Measurements from ENCODE around the gene TMCC3.
"Not testable (repeated sequence)": the region's sequence is repeated elsewhere in the genome, so short reads cannot be mapped to it uniquely, and the experiment has no call there.

The TMCC3 gene

DNA sequence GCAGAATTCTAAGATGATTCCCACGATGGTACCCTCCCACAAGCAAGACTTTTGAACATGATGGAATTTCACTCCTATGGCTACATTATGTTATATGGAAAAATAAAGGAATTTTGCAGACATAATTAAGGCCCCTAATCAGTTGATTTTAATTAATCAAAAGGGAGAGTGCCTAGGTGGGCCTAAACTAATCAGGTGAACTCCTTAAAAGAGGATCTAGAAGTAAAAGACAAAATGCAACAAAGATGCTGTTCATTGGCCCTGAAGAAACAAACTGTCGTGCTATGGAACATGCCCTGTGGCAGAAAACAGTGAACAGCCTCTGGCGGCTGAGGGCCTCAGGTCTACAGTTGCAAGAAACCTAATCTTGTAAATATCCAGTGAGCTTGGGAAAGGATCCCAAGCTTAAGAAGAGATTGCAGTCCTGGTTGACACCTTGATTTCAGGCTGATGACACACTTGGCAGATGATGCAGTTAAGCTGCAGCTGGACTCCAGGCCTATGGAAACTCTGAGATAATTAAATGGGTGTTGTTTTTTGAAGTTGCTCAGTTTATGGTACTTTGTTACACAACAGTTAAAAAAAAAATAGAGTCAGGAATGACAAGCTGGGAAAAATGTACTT lies 13.8 kb downstream of the TMCC3 start:
- no peak for DNase-seq (ENCODE audit: low read depth in 2 of 2)

GRCh38 chr12:94634717-94635116 lies 15.6 kb downstream of the TMCC3 start:
- no peak for DNase-seq (ENCODE audit: low read depth in 2 of 2)

DNA sequence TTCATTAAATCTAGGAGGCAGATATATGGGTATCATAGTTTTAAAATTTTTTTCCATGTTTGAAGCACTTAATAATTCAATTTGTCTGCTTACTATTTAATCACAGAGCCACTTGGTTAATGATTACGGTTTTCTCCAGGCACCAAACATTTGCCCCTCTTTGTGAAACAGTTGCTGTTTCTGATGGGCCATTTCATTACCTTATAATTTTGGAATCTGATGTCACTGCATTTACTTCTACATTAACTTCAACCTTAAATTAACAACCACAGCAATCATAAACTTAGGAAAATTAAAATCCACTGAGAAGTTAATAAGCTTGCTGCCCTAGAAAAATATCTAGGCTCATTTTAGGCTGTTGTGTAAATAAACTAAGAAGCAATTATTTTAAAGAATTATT lies 17.0 kb downstream of the TMCC3 start:
- DNase-seq (ENCODE audit: low read depth in 2 of 2): no peak

DNA sequence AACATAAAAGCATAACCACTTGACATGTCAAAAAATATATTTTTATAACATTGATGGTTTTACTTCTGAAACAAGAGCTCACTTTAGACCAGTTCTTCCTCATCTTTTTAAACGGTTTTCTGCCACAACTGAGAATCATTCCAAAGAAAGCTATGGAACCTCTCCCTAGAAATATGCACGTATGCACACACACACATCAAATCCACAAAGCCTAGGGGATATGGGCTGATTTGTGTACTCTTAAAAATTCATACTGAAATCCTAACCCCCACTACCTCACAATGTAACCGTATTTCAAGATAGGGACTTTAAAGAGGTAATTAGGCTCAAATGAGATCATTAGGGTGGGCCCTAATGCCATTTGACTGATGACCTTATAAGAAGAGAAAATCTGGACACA lies 19.3 kb downstream of the TMCC3 start:
- DNase-seq (ENCODE audit: low read depth in 2 of 2): no peak

- no peak for DNase-seq (ENCODE audit: low read depth in 2 of 2)
Observed at GRCh38 chr12:94628819-94629472, 21.4 kb downstream of the TMCC3 start.

- DNase-seq (ENCODE audit: low read depth in 2 of 2): no peak
Observed at GRCh38 chr12:94628369-94628768, 22.0 kb downstream of the TMCC3 start.

- no peak for DNase-seq (ENCODE audit: low read depth in 2 of 2)
Observed at GRCh38 chr12:94625531-94625930, 24.8 kb downstream of the TMCC3 start.

GRCh38 chr12:94623161-94623920 lies 27.0 kb downstream of the TMCC3 start:
- DNase-seq (ENCODE audit: low read depth in 2 of 2): no peak

GRCh38 chr12:94622475-94622874 lies 27.9 kb downstream of the TMCC3 start:
- DNase-seq (ENCODE audit: low read depth in 2 of 2): no peak

- DNase-seq (ENCODE audit: low read depth in 2 of 2): no peak
Observed at GRCh38 chr12:94621662-94622359, 28.5 kb downstream of the TMCC3 start.

DNA sequence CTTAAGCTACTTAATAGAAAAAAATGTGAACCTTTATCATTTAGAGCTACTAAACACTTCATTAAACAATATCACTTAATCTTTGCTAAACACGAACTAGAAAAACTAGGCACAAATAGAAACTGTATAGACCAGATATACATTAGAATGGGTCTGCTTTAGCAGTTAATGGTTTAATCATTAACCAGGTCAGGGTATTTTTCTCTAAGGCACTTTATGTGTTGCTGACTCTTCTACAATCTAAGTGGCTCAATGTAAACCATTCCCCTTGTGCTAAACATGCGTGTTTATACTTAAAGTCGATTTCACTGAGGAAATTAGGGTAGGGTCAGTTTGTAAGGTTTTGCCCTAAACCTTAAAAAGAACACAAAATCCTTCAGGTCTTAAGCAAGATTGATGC lies 29.7 kb downstream of the TMCC3 start:
- no peak for DNase-seq (ENCODE audit: low read depth in 2 of 2)

GRCh38 chr12:94618995-94619695 lies 31.2 kb downstream of the TMCC3 start:
- no peak for DNase-seq (ENCODE audit: low read depth in 2 of 2)

GRCh38 chr12:94617101-94617500 lies 33.3 kb downstream of the TMCC3 start:
- no peak for DNase-seq (ENCODE audit: low read depth in 2 of 2)

DNA sequence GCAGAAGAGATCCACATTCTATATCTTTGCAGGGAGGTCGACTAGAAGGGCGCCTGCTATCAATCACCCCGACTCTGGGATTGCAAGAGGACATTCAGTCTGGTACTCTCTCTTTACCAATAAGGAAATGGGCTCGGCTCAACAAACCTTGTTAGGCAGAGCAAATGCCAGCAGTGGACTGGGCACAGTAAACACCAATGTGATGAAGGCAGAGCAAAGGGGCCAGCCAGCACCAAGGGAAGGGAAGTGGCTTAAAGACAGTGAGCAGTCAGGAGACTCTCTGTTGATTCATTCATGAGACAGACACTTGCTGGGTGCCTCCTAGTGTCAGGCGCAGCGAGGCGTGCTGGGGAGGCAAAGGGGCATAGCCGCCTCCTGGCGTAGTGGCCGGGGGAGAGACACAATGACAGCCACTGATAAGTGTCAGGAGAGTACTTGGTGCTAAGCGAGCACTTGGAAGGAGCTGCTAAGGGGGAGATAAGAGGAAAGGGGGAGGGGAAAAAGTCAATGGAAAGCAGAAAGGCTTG lies 34.1 kb downstream of the TMCC3 start:
- no peak for DNase-seq (ENCODE audit: low read depth in 2 of 2)

DNA sequence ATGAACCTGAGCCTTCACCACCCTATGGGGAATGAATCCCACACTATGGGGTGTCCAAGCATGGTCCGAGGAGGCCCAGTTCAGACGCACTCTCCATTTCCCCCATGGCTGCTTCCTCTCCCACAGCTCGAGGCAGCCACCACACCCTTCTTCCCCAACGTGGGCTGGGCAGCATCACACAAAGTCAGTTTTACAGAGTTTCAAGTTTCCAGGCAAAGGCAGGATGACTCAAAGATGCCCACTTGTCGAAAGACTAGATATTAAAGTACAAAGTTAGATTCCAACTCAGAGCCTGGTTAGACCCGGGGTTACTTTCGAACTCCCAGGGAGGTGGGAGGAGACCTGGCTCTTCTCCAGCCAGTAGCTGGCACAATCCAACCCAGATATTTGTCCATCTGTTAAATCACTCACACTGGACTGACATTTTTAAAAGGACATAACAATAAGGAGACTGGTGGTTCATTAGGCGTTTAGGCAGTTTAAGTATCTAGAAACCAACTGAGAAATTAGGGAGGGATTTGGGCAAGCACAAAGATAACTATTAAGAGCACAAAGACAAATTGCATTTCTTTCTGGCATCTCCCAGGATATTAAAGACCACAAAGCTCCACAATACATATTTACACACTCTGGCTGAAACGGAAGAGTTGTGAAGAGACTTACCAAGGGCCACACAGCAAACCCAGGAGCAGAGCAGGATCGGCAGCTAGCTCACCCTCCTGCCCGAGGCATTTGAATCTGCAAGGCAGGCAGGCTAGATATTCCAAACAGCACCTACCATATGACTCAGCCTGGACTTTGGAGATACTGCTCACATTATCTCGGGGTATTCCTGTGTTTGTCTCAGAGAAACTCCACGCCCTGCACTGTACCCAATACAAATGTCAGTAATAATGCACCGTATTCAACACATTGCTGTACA lies 34.8 kb downstream of the TMCC3 start:
- no peak for DNase-seq (ENCODE audit: low read depth in 2 of 2)

- DNase-seq (ENCODE audit: low read depth in 2 of 2): no peak
Observed at GRCh38 chr12:94614288-94614721, 36.1 kb downstream of the TMCC3 start.

DNA sequence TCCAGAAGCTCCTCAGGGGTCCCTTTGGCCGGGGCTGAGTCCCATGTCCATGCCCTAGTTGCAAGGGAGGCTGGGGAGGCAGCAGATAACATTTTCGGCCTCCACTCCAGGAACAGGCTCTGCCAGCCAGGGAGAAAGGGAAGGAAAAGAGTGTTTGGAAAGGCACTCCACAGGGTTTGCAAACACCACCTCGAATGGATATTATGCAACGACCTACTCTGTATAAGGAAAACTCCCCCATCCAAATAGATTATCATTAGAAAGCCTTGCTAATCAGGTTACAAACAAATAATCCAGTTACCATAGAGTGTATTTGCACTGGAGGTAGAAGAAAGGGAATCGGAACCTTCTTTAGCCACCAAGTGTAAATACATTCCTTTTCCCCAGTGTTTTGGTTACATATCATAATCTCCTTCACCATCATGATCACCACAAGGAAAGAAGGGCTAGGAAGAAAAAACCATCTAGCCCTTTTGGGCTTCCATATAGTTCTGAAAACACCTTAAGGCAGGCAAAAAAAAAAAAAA lies 40.4 kb downstream of the TMCC3 start:
- DNase-seq (ENCODE audit: low read depth in 2 of 2): no peak

GRCh38 chr12:94606810-94607209 lies 43.5 kb downstream of the TMCC3 start:
- not testable (repeated sequence) for DNase-seq (ENCODE audit: low read depth in 2 of 2)

DNA sequence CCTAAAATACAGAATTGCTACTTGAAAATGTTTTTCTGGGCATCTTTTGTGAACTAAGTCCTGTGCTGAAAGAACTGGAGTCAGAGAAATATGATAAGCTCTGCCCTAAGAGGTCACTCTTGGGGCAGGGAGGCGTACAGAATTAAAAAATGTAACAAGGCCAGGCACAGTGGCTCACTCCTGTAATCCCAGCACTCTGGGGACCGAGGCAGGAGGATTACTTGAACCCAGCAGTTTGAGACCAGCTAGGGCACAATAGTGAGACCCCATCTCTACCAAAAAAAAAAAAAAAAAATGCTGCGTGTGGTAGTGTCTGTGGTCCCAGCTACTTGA lies 46.0 kb downstream of the TMCC3 start:
- no peak for DNase-seq (ENCODE audit: low read depth in 2 of 2)
